HG02759 (cell line): ENCODE data around the gene SDF2.

ENCODE experiments used
- ATAC-seq: cut with Tn5 transposase; IDR thresholded peaks from one replicate; pipeline ENCODE4 v1.9.1; 2021; ENCODE audit warnings: mild to moderate bottlenecking, moderate library complexity; ENCODE audit not compliant: unreplicated experiment

Gene SDF2, protein sequence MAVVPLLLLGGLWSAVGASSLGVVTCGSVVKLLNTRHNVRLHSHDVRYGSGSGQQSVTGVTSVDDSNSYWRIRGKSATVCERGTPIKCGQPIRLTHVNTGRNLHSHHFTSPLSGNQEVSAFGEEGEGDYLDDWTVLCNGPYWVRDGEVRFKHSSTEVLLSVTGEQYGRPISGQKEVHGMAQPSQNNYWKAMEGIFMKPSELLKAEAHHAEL

DNA sequence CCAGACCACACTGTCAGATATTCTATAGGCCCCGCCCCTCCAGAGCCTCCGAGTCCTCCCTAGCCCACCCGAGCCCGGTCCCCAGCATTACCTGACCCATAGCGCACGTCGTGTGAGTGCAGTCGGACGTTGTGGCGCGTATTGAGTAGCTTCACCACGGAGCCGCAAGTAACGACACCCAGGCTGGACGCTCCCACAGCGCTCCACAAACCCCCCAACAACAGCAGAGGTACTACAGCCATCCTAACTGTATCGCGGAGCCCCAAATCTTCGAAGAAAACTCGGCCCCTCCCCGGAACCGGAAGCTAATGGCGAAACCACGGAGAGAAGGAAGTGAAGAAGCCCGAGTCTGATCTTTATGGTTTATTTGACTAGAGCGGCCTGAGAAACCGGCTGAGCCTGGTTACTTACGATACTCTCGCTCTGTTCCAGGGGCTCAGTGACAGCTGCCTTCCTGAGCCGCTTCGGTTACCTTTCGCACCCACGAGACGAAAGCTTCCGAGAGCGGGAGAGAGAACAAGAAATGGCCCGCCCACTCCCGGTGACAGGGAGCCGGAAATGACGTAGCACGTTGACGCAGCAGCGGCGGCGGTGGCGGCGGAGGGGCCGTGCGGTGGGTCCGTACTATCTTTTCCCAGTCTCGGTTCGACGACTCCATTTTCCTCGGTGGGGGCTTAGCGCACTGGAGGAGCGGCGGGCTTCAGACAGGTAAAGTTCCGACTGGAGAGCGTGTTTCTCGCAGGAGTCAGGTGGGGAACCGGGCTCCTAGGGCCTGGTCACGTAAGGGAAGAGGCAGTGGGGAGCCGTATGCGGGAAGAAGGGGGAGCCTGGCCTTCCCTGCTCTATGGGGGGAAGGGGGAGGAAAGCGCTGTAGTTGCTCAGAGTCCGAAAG, at the start of gene SDF2, which contains the start of gene SUPT6H:
Gene SDF2 (minus strand): TSS at position 272 of the 892 bp plus-strand sequence. CDS start 30 bp downstream, at position 242.
Gene SUPT6H (plus strand): TSS at position 571 of the 892 bp plus-strand sequence. CDS start 11,197 bp downstream, outside the sequence.
- ATAC-seq = peak; percentile 87

DNA sequence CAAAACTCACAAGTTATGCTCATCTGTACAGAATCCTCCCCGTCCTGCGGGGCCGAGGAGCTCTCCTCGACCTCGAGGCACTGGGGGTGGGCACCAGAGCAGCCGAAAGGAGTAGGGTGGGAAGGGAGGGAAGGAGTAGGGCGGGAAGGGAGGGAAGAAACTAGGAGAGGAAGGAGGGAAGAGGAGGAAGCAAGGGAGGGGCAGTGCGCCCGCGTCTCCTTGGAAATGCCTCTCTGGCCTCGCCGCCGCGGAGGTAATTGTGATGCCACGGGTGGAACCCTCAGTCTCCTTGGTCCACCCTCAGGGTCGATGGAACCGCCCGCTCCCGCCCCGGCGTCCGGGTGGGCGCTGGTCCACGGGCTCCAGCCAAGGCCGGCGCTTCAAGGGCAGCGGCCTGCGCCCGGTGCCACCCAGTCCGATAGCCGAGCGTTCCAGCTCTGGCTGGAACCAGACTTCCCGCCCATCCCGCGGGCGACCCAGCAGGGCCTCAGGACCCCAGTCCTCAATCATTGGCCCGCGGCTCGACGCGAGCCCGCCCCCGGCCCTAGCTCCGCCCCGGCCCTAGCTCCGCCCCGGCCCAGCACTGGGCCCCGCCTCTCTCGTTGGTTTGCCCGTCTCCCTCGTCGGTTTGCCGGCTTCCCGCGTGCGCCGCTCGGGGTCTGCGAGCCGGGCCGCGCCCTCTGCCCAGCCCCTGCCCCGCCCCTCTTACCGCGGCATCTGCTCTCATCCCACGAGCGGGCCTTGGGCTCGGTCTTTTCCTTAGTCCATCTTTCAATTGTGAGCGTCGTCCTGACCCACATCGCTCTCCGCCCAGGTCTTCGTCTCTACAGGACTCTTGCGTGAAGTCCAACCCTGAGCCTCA, 49.4 kb upstream of the SDF2 start:
- ATAC-seq = peak; percentile 81

DNA sequence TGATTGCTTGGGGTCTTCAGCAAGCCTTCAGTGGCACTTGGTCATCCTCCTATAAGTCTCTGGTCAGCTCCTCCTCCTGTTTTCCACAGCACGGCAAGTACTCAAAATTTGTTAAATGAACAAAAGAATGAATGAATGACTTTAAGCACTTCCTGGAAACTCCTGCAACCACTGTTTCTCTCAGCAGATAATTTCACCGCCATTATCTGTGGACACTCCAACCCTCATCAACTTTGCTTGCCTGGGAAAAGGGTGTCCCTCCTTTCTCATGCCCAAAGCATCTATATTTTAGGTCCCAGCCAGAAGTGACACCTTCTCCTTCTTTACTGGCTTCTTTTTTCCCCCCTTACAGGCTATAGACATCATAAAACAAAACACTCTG, 45.6 kb upstream of the SDF2 start:
- ATAC-seq = no peak

DNA sequence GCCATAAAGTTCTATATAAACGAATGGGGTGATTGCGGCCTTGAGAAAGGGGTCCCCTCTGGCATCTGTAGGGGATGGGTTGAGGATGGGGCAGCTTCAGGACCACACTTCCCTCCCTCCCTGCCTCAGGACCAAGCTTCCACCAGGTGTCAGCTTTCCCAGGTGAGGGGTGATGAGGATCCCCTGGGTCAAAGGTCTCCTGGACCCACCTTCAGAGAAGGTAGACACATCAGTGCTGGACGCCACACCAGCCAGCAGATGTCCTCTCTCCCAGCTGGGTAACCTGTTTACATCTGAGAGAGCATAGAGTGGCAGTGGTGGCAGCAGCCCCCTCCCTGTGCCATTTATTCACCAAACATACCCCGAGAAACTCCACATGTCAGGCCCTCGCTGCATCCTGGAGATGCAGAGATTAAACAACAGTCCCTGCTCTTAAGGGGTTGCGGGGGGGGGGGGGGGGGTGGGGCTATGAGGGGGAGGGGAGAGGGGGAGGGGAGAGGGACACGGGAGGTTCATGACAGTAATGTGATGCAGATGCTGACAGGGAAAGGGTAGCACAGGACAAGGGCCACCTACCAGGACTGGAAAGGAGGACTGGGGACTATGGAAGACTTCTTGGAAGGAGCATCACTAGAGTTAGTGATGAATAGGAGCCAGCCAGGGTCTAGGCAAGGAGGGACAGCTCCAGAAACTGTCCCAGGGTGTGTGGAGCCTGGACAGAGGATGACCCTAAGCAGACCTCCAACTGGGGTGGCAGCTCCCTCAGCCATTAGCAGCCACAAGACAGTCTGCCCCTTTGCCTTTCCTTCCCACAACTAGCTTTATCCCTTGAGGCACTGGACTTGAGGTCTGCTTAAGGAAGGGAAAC, 45.0 kb upstream of the SDF2 start:
- ATAC-seq = no peak

DNA sequence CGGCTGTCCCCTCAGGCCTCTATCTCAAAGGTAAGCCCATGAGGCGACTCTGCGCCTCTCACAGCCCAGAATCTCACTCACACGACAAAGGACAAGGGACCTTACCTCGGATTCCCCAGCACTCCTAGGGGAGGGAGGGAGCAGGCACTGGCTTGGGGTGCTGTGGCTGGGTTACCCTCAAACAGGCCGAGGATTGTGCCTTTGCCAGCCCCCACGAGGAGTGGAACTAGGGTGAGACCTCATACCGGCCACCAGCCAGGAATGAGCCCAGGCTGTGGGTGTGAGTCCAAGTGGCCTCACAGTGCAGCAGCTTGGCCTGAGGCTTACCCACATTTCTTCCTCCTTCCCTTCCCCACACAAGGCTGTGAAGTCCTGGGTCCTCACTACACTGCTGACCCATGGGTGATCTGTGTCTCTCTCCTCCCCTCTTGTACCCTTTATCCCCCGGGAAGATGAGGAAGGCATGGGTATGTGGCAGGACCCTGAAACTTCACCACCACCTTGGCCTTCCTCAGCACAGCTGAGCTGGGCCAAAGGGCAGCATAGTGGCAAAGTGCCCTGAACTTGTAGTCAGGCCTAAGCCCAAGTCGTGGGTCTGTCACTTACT, 44.1 kb upstream of the SDF2 start:
- no peak for ATAC-seq

DNA sequence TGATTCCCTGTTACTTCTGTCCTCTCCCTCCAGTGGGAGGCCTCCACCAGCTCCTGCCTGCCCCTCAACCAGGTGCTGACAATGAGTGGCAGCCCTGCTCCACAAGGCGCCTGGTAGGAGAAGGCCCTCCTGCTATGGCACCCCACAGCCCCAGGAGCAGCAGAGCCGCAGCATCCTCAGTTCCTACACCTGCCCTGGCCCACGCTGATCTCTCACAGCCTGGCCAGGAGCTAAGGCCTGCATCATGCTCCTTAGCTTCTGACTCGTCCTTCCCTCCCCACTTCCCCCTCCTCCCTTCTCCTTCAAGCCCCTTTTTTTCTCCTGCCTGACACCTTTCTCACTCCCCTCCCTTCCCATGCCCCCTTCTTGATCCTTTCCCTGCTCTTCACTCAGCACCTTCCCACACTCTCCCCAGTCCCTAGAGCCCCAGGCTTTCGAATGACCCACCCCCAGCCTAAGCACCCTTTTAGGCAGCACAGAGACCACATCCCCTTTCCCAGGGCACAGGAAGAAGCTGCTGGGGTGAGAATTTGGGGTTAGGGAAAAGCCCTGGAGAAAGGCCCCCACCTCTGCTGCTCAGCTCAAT, 43.5 kb upstream of the SDF2 start:
- no peak for ATAC-seq

DNA sequence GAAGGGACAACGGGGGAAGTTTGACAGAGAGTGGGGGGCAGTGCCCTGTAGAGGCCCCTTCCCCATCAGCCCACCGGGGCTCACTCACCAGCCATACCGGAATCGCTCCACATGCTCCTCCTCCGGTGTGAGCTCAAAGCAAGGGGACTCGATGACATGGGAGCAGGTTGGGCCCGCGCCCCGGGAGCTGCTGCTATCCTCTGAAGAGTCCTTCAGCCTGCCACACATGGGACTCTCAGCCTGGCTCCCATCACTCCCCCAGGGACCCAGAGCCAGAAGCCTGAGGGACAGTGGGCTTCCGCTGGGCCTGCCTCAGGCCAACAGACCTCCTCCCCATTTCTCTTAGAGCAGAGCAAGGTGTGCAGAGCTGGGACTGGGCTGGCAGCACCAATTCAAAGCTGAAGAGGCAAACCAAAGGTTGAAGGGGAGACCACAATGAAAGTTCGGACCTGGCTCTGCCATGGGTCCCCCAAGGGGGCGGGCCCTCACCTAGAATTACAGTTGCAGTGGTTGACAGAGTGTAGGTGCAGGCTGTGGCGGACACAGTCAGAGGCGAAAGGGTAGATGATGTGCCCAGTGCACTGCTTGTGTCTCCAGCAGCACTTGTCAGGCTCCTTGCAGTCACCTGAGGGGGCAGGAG, 42.6 kb upstream of the SDF2 start:
- no peak for ATAC-seq

DNA sequence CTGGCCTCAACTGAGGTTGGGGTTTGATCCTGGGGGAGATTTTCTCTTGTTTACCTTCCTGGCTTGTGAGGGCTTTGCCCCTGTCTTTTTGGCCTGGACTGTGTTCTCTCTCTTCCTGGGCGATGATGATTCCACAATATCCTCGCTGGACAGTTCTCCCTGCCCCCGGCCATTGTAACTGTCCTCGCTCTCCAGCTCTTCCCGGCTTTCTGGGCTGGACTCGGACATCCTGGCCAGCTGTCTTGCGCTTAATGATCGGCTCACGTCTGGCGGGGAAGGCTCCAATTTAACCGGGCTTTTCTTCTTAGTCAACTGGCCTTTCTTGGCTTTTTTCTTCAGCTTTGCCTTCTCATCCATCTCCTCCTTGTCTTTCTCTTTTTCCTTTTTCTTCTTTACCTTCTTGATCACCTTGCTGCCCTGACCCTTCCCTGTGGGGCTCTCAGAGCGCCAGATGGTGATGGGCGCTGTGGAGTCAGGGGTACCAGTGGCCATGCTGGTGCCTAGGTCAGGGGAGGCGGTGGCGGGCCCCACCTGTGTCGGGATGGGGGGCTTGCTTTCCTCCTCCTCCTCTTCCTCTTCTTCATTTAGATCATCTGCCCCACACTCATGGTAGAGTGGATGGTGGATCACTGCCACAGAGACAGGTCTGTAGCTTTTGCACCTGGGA, 42.0 kb upstream of the SDF2 start:
- no peak for ATAC-seq

DNA sequence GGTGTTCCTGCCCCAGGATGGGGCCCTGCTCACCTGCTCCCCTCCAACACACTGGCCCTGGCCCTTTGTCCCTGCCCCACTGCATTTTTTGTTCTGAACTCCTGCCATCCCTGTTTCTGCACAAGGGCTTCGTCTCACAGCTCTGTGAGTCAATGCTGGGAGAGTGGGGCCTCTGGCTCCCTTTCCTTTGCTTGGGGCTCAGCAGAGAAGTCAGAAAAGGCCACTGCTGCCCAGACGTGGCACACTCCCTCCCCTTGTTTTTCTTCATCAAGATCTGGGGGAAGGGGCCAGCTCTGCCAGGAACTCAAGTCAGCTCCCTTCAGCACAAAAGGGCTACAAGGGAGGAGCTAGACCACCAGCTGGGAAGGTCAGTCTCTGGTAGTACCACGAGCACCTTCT, 41.0 kb upstream of the SDF2 start:
- ATAC-seq = no peak

DNA sequence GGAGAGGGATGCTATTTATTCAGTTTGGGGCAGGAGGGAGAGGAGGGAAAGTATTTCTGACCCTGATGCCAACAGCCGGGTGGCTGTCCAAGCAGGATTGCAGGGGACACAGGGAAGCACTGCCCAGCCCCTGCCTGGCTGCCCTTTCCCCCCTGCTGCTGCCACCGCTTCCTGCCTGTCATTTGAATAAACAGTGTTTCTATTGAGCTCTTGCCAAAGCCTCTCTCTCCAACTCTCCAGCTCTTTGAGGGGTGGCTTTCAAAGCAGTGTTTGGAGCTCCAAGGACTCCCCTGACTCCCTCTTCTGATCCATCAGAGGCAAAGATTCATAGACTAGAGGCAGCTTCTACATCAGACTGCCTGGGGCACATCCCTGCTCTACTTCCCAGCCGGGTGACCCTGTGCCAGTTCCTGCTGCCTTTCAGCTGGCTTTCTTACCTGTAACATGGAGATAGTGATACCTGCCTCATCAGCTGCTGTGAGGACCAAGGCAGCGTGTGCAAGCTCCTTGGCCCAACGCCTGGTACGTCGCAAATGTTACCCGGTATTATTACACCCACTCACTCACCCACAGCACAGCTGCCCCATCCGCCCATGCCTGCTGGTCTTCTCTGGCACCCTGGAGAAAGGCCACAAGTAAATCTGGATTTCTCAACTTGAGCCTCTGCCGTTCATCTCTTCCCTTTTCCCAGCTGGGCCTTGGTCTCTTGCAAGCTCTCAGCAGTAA, 40.5 kb upstream of the SDF2 start:
- no peak for ATAC-seq

DNA sequence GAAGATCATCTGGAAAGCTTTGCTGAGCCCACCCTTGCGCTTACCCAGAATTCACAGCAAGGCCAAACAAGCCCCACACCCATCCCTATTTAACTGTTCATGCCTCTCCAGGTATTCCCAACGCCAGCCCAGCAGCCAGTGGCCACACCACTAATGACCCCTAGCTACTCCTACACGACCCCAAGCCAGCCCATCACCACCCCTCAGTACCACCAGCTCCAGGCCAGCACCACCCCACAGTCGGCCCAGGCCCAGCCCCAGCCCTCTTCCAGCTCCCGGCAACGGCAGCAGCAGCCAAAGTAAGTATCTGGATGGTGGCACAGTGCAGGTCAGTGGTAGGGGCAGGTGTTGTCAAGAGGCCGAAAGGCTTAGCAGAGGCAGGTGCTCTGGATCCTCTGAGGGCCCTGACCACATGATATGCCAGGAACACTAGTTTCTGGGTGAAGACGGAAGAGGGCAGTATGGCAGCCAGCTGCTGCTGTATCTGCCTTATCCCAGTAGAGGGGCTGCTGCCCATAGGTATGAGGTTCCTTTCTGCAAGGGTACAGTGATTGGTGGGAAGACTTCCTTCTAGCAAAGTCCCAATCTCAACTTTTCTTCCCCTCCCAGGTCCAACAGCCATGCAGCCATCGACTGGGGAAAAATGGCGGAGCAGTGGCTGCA, 39.3 kb upstream of the SDF2 start:
- ATAC-seq = no peak

DNA sequence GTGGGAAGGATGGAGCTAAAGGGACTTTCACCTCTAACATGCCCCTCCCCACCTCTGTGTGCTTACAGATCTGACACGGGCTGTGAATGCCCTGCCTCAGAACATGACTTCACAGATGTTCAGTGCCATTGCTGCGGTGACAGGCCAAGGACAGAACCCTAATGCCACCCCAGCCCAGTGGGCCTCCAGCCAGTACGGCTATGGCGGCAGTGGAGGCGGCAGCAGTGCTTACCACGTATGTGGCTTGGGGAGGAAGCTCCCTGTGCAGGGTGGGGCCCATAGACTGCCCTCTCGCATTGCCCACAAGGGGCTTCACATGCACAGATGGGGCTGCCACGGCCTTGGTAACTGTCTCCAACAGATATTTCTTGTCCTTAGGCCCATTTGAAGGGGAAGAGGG, 38.6 kb upstream of the SDF2 start:
- no peak for ATAC-seq

DNA sequence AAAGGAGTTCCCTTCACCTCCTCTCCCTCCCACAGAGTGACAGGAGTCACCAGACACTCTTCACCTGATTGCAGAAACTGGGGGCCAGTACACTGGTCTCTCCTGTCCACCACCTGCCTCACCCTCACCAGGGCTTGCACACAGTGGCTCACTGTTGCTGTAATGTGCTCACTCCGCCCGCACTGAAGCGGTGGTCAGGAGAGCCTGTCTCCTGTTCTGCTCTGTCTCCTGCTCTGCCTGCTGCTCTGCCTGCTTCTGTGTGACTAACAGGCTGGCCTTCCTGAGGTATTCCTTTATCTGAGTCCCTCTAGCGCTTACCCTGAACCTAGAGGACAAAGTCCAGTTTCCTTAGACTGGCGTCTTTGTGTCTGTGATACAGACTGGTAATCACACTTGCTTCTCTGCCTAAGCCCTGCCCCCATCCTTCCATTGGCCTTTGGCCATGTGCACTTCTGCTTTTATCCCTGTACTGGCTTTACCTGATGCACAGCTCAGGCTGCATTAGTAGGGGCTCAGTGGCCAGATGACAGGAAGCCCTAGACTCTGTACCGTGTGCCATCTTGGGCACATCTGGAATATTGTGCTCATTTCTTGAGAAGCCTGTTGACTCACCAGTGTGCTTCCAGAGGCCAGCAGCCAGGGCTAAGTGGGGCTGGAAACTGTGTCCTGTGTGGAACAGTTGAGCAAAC, 36.7 kb upstream of the SDF2 start:
- no peak for ATAC-seq

DNA sequence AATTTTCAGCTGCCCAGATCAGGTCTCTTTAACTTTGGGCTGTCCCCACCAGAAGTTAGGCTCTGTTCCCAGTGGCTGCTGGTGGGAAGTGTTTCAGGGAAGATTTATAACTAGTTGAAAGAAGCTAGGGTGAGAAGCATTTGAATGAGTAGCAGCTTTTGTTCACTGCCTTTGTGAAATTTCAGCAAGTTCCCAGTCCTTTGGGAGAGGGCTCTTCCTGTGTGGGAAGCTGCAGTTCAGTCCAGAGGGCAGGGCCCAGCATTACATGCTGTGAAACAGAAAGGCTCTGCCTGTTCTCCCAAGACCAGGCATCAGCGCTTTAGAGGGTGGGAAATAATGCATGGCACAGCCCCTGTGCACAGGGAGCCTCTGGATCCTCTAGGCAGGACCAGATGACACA, 32.2 kb upstream of the SDF2 start:
- no peak for ATAC-seq

DNA sequence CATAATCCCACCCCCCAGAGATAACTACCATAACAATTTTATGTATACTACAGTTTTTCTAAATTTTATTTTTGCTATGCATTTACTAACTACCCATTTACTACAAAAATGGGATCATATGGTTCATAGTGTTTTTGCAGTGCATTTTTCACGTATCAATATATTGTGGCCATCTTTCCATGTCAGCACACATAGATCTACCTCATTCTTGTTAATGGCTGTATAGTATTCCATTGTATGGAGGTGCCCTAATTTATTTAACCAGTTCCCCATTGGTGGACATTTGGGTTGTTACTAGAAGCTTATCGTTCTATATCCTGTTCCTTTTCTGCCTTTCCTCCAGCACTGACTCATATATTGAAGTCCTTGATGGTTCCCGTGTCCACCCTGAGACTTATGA, 27.3 kb upstream of the SDF2 start:
- no peak for ATAC-seq

DNA sequence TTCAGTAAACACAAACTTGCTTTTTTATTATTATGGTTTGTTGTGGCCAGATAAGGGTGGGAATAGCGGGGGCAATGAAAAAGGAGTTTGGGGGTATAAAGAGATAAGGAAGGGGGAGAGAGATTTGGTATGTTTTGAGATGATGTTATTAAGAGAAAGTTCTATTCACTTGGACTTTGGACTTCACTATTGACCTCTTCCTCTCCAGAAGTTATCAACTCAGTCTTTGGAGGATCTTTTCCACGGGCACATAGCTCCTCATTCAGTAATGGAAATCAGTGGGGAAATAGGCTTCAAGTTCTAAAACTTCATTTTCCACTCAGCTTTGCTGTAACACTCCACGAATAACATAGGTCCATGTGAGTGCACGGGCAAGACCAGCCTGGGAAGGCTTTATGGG, 26.8 kb upstream of the SDF2 start:
- ATAC-seq = no peak

DNA sequence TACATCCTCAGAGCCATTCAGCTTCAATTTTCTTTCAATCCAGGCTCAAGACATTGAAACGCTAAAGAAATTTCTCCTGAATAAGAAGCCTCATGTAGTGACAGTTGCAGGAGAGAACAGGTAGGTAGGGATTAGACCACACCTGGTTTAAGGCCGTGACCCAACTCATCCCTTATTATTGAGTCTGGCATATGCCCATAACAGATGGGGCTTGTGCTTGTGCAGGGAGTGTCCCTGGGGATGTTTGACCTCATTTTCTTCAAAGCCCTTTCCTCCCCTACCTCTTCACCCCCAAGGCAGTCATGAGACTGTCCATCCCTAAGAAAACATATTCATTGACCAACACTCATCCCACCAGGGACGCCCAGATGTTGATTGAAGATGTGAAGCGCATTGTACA, 24.6 kb upstream of the SDF2 start:
- no peak for ATAC-seq
